Spleen (tissue), 7 donors: ENCODE measurements around the gene NPHS1.

ENCODE experiments used
- POLR2A ChIP-seq, 3 donors: fragments of 450-650 bp; IDR thresholded peaks; one replicate each; pipeline ENCODE4 v1.5.1; 2017; ENCODE audit warnings: antibody characterized with exemption in 3 of 3, mild to moderate bottlenecking in 1 of 3
- TF ChIP-seq, protein P1 (sequence below), 11 experiments: fragments of 200-600 bp in 7 of 11; fragments of 450-650 bp in 4 of 11; sonication (generic) in 4 of 11; IDR thresholded peaks in 8 of 11; conservative IDR thresholded peaks in 3 of 11; 1 replicate in 7 of 11; 2 replicates in 4 of 11; pipeline versions ENCODE4 v1.4.0 to v1.8.0; 2016 to 2021; ENCODE audit warnings: antibody characterized with exemption in 11 of 11, inconsistent platforms in 4 of 11, mild to moderate bottlenecking in 1 of 11
- donor health status: DM: no; HTN: no; CAD: no; lungs with moderate emphysema.
- donor health status: DM: no; HTN: no; CAD: no.
- donor health status: DM: no; HTN: no; CAD: no.

- TF ChIP-seq, protein P1, sequence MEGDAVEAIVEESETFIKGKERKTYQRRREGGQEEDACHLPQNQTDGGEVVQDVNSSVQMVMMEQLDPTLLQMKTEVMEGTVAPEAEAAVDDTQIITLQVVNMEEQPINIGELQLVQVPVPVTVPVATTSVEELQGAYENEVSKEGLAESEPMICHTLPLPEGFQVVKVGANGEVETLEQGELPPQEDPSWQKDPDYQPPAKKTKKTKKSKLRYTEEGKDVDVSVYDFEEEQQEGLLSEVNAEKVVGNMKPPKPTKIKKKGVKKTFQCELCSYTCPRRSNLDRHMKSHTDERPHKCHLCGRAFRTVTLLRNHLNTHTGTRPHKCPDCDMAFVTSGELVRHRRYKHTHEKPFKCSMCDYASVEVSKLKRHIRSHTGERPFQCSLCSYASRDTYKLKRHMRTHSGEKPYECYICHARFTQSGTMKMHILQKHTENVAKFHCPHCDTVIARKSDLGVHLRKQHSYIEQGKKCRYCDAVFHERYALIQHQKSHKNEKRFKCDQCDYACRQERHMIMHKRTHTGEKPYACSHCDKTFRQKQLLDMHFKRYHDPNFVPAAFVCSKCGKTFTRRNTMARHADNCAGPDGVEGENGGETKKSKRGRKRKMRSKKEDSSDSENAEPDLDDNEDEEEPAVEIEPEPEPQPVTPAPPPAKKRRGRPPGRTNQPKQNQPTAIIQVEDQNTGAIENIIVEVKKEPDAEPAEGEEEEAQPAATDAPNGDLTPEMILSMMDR (IDR thresholded peaks at IDR 0.05 in 8 of 11, conservative IDR thresholded peaks at IDR 0.05 in 3 of 11): no peak
- no peak for TF ChIP-seq POLR2A (IDR thresholded peaks at IDR 0.05)
These were observed 6.2 kb downstream of the NPHS1 start for GRCh38 chr19:35846038-35846668.
